ENCODE results near the gene DNAH9.

Gene DNAH9

DNA sequence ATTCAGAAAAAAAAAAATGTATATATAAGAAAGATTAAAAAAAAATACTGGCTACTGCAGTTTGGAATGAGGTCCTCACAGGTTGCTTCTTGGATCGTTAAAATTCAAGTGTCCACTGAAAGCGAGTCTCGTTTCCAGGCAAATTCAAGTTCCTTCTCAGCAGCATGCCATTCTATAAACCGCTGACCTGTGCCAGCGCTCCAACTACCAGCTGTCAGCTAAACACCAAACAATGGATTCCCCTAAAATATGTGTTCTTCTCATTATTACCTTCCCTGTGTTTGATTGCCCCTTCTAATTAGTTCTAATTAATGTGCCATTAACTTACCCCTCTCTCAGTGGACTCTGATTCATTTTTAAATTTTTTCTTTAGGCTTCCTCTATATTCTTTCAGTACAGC is 92.4 kb downstream of the DNAH9 start:
- DNase-seq = no peak

DNA sequence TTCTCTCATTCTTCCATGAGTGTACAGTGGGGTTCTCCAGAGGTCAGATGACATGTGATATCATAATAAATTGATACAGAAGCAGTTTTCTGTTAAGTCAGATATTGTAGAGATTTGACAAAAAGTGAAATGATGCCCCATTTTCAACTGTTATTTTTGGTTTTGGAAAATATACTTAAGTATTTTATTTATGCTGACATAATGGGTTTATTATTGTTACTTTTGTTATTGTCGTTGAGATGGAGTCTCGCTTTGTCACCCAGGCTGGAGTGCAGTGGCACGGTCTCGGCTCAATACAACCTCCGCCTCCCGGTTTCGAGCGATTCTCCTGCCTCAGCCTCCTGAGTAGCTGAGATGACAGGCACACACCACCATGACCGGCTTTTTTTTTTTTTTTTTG is 94.4 kb downstream of the DNAH9 start:
- DNase-seq = no peak

DNA sequence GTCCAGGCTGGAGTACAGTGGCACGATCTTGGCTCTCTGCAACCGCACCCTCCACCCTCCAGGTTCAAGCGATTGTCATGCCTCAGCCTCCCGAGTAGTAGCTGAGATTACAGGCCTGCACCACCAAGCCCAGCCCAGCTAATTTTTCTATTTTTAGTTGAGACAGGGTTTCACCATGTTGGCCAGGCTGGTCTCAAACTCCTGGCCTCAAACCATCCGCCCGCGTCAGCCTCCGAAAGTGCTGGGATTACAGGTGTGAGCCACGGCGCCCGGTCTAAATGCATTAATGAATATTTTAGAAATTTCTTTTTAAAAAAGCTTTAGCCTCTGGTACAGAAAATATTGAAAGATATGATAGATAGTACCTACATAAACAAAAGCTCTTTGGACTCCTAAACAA is 95.0 kb downstream of the DNAH9 start:
- DNase-seq = no peak

DNA sequence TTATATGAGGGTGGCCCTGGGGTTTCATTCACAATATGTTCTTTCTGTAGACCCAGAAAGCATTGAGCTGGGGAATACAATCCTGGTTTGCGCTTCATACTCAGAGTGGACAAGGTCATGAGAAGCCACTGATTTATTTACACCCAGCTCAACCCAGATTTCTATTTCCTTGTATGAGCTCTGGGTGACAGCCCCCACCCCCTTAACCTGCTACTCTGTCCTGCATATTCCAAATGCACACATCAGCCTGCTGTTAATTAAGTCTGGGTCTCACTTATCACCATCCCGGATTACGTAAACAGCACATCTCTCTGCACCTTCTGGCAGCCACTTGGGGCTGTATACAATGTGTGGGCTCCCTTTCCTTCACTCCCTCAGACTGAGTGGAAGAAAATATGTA is 102.4 kb downstream of the DNAH9 start:
- no peak for DNase-seq

DNA sequence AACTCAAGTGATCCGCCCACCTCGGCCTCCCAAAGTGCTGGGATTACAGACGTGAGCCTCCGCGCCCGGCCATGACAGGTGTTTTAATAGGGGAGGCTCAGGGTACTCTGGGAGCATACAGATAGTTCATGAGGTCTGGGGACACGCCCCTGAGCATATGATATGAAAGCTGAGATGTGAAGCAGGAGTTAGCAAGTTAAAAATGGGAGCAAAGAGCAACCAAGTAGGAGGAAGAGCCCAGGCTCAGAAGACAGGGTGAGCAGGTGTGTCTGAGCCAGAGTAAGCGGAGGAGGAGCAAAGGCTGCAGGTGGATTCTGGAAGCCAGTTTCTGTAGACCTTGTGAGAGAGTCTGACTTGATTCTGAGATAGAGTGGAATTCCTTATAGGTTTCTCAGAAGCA is 103.6 kb downstream of the DNAH9 start:
- DNase-seq = no peak

DNA sequence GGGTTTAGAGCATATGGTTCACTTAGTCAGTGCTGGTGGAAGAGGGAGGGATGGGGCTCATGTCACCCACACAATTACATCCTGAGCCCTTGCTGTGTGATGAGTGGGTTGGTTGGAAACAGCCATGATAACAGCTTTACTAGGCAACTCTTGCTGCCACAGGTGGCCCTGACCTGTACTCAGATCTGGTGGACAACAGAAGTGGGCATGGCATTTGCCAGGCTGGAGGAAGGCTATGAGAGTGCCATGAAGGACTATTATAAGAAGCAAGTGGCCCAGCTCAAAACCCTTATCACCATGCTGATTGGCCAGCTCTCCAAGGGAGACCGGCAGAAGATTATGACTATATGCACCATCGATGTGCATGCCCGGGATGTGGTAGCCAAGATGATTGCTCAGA is 105.8 kb downstream of the DNAH9 start:
- DNase-seq = no peak

DNA sequence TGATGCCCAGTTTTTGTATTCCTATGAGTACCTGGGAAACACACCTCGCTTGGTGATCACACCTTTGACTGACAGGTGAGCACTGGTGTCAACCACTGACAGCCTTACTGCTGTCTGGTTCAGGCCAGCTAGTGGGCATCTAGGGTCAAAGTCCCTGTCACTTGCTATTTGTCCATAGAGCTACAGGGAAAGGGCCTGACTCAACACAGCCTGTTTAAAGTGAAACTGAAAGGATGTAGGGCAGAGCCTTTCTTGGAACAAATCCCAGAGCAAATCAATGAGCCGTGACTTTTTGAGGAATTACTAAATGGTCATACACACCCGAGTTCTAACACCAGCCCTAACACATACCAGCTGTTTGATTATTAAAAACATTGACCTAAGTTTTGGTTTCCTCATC is 106.8 kb downstream of the DNAH9 start:
- DNase-seq = no peak

DNA sequence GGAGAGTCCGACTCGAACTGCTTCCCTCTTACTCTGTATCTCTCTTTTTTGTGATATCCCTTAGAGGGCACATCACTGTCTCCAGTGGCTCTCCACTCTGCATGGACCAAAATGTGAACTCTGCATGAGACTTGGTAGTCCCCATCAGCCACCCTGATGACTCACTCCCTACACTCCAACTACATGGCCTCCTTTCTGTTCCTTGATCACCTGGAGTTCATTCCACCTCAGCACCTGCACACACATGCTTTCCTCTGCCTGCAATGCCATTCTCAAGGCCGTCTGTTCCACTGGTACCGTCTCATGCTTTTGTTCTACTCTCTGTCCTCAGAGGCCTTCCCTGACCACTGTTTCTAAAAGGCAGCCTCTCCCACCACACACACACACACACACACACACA is 109.3 kb downstream of the DNAH9 start:
- no peak for DNase-seq

DNA sequence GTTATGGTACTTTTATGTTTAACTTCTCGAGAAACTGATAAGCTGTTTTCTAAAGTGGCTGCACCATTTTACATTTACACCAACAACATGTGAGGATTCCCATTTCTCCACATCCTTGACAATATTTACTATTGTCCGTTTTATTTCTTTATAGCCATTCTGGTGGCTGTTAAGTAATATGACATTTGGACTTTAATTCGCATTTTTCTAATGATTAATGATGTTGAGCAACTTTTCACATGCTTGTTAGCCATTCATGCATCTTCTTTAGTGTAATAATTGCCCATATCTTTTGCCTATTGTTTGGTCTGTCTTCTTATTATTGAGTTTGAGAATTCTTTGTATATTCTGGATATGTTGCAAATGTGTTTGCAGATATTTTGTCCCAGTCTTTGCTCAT is 114.2 kb downstream of the DNAH9 start:
- no peak for DNase-seq

DNA sequence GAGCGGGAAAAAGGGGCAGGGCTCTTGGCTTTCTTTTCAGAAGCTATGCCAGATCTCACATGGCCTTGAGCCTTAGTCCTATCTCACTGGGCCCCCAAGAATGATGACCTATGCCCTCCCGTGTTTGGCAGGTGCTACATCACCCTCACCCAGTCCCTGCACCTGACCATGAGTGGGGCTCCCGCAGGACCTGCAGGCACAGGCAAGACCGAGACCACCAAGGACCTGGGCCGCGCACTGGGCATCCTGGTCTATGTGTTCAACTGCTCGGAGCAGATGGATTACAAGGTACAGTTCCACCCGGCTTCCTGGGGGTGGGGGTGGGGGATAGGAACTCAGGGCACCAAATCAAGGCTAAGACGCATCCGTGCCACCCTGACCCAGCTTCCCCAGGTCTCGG is 120.9 kb downstream of the DNAH9 start:
- DNase-seq = no peak

DNA sequence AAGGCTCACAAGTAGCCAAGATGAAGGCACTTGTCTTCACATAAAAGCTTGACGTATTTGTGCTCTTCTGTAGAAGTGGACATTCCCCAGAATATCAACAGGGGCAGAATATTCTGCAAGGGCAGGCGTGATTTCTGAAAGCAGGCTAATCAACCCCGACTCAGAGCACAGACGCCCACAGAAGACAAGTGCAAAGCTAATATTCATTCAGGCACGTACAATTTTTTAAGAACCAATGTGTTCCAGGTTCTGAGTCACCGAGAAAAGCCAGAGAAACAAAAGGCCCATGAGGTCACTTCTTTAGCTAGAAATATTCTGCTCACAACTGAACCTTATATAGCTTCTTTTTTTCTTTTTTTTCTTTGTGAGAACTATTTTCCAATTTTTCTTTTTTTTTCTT is 121.6 kb downstream of the DNAH9 start:
- no peak for DNase-seq

DNA sequence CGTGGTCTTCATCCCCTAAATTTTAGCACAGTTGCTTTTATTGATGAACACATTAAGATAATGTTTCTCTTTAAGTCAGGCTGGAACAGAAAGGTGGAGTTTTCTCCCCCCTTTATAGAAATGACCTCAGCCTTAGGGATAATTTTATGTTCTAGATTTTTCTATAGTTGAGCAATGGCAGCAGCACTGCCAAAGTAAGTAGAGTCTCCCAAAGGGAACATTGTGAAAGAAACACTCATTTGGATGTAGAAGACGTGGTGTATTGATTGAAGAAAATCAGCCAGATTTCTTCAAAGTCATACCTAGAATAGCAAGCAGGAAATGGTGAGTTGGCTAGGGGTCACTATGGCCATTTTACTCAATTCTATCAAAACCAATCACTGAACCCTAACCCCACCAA is 122.5 kb downstream of the DNAH9 start:
- DNase-seq = no peak

DNA sequence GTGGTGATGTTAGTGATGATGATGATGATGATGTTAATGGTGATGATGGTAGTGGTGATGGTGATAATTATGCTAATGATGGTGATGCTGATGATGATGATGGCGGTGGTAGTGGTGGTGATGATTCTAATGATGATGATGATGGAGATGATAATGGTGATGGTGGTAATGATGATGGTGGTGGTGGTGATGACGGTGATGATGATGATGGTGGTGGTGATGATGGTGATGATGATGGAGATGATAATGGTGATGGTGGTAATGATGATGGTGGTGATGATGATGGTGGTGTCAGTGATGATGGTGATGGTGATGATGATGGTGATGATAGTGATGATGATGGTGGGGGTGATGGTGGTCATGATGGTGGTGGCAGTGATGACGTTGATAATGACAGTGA is 132.5 kb downstream of the DNAH9 start:
- no peak for DNase-seq

DNA sequence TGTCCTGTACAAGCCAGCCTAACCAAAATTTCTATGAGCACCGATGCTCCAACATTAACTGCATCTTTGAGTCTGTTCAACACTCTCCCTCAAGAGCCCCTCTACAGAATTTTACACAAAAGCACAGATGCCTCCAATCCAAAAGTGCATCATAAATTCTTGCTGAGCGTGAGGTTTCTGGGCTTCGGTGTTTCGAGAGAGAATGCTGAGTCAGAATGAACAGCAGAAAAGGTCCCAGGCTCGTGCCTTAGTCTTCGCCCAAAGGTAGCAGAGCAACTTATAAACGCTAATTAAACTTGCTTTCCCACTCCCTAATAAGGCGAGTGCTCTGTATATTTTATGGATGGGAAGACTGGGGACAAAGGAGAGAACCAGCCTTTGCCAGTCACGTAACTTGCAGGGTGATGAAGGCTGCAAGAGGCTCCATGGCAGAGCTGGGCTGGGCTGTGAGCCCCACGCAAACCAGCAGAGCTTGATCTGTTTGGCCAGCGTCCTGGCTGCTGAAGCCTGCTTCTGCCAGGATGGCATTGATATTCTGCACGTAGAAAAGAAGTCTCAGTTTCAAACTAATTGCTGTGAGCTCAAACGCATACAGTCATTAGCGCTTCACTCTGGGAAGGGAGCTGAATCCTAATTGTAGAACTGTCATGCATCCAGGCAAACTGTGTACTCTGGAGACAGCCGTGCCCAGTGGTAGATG is 138.5 kb downstream of the DNAH9 start:
- no peak for DNase-seq

DNA sequence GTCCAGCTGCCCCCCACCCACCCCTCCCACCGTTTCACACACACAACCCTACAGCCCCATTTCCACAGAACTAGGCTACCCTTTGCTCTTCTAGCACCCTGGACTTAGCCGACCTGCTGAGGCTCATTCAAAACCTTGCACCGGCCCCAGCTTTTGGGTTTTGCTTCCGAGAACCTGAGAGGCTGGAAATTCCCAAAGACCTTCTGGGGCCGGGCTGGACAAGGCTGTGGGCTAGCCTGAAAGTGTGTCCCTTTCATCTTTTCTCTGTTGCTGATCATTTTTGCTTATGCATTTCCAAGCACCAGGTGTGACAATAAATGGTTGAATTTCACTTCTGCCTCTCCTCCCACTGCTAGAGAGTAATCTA is 139.0 kb downstream of the DNAH9 start:
- DNase-seq = no peak

DNA sequence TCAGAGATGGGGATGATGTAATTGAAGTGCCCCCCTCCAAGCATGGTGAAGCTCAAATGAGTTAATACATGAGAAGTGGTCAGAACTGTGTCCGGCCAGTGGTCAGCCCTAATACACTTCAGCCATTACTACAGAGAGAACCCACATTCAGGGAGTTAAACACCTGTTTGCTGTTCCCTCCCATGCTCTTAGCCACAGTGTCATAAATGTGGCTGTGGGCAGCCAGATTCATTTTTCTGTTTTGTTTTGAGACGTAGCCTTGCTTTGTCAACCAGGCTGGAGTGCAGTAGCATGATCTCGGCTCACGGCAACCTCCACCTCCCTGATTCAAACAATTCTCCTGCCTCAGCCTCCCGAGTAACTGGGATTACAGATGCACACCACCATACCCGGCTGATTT is 139.9 kb downstream of the DNAH9 start:
- no peak for DNase-seq

DNA sequence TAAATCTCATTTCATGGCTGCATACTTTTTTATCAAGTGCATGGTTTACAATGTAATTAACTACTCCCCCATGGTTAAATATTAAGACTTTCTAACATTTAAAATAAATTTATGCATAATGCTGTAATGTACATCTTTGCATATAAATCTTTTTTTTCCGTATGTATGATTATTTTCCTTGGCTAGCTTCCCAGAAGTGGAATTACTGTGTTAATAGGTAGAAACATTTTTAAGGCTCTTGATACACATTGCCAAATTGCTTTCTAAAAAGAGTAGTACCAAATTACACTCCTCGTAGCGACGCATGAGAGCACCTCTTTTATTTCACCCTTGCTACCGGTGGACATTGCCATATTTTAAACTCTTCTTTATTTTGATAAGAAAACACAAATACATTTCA is 141.1 kb downstream of the DNAH9 start:
- no peak for DNase-seq

DNA sequence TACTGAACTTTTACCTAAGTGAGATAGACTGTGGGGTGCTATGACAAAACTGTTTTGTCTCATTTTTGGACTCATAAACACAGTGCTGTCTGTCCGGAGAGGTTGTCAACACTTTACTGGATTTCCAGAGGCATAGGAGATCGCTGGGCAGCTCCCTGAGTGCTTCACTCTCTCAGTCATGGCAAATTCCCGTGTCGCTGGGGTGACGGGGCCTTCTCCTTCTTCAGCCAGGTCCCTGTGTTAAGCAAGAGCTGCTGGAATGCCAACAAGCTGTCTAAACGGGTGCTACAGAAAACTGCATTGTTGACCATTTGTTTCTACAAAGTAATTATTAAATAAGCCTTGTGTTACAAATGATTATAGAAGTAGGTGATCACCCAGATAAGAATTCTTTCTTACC is 141.6 kb downstream of the DNAH9 start:
- DNase-seq = no peak

DNA sequence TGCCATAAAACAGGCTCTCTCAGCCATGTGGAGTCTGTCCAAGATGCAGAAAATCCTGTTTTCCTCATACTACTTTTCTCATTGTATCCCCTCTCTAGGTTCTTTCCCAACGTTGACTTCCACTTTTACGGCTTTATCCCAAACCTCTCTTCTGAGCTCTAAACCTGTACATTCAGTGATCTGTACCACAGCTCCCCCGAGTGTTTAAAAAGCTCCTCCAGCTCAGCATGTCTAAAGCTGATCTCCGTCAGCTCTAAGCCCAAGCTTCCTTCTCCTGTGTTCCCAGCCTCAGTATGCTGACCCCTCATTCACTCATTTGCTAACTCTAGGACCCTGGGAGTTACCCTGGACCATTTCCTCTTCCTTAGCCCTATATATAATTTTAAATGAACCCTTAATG is 144.6 kb downstream of the DNAH9 start:
- DNase-seq = no peak

DNA sequence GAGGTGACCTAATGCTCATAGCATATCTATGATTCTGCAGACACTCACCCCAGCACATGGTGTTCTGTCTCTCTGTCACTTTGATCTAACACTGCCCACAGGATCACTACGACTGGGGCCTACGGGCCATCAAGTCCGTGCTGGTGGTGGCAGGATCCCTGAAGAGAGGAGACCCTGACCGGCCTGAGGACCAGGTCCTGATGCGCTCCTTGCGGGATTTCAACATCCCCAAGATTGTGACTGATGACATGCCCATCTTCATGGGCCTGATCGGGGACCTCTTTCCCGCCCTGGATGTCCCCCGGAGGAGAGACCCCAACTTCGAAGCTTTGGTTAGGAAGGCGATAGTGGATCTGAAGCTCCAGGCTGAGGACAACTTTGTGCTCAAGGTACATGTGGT is 146.4 kb downstream of the DNAH9 start:
- no peak for DNase-seq

DNA sequence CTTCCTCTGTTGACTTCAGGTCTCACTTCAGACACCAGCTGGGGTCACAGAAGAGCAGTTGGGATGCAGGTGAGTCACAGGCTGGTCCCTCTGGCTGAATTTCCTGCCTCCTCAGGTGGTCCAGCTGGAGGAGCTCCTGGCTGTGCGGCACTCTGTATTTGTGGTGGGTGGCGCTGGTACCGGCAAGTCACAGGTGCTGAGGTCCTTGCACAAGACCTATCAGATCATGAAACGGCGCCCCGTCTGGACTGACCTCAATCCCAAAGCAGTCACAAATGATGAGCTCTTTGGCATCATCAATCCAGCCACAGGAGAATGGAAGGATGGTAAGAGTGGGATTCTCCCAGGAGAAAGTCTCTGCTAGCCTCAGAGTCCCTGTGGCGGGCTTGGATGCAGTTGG is 149.2 kb downstream of the DNAH9 start:
- no peak for DNase-seq

DNA sequence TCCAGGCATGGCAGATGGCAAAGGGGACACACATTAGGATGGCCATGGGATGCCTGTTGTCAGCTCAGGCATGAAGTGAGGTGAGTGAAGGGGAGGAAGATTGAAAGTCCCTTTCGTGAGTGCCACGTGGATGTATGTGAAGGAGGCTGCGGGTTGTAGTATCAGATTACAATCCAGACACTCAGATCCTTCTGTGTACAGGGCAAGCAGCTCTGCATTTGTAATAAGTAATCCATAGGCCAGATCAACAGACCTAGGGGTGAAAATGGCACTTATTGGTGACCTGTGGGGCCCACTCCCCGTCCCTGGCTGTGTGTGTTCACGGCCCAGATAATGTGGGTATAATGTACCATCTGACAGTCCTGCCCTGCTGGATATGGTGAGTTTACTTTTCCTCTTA is 159.5 kb downstream of the DNAH9 start:
- DNase-seq = no peak

DNA sequence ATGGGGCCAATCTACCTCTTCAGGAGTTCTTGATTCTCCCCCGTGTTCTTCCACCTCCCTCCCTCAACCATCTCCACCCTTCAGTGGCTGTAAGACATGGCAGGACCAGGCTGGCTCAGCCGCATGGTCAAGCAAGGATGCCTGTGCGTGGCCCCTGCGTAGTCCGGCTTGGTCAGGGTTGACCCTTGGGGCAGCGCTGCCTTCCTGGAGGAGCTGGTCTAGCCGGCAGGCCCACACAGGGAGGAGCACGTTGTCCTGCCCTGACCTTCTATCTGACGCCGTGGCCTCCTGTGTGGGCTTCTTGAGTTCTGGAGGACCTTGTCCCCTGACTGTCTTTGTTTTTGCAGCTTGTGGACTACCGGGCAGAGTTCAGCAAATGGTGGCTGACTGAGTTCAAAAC is 169.8 kb downstream of the DNAH9 start:
- DNase-seq = no peak

DNA sequence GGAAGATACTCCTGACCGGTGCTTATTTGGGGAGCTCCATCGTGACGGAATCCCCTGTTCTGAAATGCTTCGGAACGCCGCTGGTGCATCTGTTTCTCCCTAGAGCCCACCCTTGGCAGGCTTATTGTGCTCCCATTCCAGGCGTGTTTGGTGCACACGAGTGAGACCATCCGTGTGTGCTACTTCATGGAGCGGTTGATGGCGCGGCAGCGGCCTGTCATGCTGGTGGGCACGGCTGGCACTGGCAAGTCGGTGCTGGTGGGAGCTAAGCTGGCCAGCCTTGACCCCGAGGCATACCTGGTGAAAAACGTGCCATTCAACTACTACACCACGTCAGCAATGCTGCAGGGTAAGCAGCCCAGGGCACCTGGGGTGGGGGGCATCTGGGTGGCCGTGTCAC is 170.7 kb downstream of the DNAH9 start:
- DNase-seq = no peak

DNA sequence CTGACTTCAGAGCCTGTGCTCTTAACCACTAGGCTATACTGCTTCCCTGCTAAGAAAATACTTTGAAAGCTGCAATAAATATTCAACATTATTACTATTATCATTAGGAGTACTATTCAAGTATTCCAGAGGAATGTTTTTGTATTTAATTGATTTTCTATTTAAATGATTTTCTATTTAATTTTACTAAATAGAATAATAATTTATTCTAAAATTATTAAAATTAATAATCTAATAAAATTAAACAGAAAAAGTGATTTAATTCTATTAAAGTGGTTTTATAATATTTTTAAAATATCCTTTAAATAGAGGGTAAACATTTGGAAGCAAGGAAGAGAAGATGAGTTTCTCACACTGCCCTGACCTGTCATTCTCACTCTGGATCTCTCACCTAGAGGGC is 173.8 kb downstream of the DNAH9 start:
- DNase-seq = no peak

DNA sequence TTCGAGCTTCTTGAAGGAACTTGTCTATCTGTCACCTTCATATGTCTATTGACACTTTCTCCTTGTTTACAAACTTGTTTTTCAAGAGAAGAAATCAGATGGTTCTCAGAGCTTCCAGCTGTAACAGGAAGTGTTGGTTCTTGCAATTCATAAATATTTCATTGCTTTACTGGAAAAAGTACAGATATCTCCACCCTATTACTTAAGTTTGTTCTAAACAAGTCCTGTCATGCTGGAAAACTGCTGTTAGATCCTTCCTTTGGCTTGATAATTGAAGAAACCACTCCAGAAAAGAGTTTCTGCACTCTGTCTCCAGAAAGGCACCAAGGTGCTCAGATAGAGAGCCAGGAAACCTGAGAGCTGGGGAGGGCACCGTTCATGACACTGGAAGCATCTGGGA is 181.6 kb downstream of the DNAH9 start:
- no peak for DNase-seq
